Vagina (tissue), 2 donors: ENCODE measurements around the gene GALNT12.

Experiments used
- CTCF ChIP-seq, 3 experiments: fragments of 450-650 bp in 2 of 3; fragments of 200-600 bp in 1 of 3; sonication (generic) in 1 of 3; IDR thresholded peaks; one replicate each; pipeline ENCODE4 v1.5.1; 2017 to 2019; ENCODE audit warnings: antibody characterized with exemption in 3 of 3, mild to moderate bottlenecking in 2 of 3, moderate library complexity in 2 of 3
- POLR2A ChIP-seq, 2 donors: fragments of 450-650 bp; IDR thresholded peaks; one replicate each; pipeline ENCODE4 v1.6.1; 2017; ENCODE audit warnings: antibody characterized with exemption in 2 of 2, mild to moderate bottlenecking in 2 of 2, moderate library complexity in 2 of 2
- POLR2AphosphoS5 ChIP-seq, 2 donors: sonication (generic); formaldehyde crosslinking; IDR thresholded peaks; one replicate each; pipeline ENCODE4 v1.9.0; 2017; ENCODE audit warnings: antibody characterized with exemption in 2 of 2, mild to moderate bottlenecking in 2 of 2, low read depth in 1 of 2; ENCODE audit not compliant: insufficient read depth in 1 of 2

- TF ChIP-seq CTCF (IDR thresholded peaks at IDR 0.05) (no peak), POLR2A (IDR thresholded peaks at IDR 0.05) (no peak), POLR2AphosphoS5 (IDR thresholded peaks at IDR 0.05; ENCODE audit: insufficient read depth in 1 of 2, low read depth in 1 of 2) (no peak)
These were observed 39.6 kb upstream of the GALNT12 start for GRCh38 chr9:98767915-98768314.
